ENCODE data around the gene PGLYRP3. TPM values are rescaled to one million over a fixed set of nuclear protein-coding genes. Genes with fewer than 3 reads are reported as not detected.

The PGLYRP3 gene
- total and polyA plus RNA-seq, 2 experiments from 2014 or later: not detected

- TF ChIP-seq ZNF462 (CRISPR knock-in tag; IDR thresholded peaks at IDR 0.05) (no peak), REST (IDR thresholded peaks at IDR 0.05; ENCODE audit: unreplicated experiment) (no peak), CTCF (conservative IDR thresholded peaks at IDR 0.05; ENCODE audit: low read depth in 2 of 2) (no peak), CREB1 (CRISPR knock-in tag; IDR thresholded peaks at IDR 0.05; ENCODE audit: low read depth) (no peak), ZNF331 (CRISPR knock-in tag; IDR thresholded peaks at IDR 0.05; ENCODE audit: low read depth) (no peak), ZNF114 (CRISPR knock-in tag; IDR thresholded peaks at IDR 0.05) (no peak), JUNB (IDR thresholded peaks at IDR 0.05; ENCODE audit: unreplicated experiment) (no peak)
Observed at GRCh38 chr1:153339802-153340201, 27.1 kb upstream of the PGLYRP3 start (continued).
